Measurements from ENCODE around the gene SCN3B. TPM values are rescaled to one million over a fixed set of nuclear protein-coding genes. Genes with fewer than 3 reads are reported as not detected.
A peak's percentile ranks its signal among the peaks of the same experiment; 100 is the strongest.

Gene SCN3B
- total RNA-seq, 1 donor from 2014 or later: not detected

DNA sequence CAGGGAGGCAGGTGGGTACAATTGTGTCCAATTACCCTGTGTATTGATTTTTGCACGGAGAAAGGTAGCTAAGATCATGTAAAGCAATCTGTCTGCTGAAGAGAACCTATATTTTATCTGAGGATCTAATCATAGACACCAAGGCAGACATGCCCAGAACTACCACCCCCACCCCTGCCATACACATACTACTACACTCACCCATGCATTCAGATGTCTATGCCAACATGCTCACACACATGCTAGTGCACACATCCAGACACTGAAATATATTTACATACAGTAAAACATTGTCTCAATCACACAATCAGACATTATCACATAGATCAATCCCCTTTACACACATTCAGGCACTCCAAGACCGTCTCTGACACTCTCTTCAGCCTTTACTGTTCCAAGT lies 1.8 kb downstream of the SCN3B start:
- no peak for DNase-seq (ENCODE audit: low spot score)
- H3K4me1 Mint-ChIP-seq (ENCODE audit: low read depth): peaks cover 1% of the 10 kb centered on the region

DNA sequence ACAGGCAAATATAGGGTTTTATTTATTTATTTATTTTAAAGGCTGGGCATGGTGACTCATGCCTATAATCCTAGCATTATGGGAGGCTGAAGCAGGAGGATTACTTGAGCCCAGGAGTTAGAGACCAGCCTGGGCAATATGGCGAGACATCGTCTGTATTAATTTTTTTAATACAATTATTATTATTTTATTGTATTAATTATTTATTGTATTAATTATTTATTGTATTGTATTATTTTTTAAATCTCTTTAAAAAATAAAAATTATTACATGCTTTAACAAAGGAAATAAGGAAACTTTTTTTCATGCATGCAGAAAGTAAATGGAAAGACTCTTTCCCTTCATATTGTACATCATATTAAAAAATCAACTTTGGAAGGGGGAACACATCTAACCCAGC lies 3.5 kb downstream of the SCN3B start:
- no peak overlapping the region for H3K4me3 Mint-ChIP-seq (ENCODE audit: low read depth)
- no peak overlapping the region for H3K27ac Mint-ChIP-seq
- peaks cover 43% of the 10 kb centered on the region for H3K27me3 Mint-ChIP-seq (ENCODE audit: low read depth)
- DNase-seq (ENCODE audit: low spot score): no peak
- H3K4me1 Mint-ChIP-seq (ENCODE audit: low read depth): peaks cover 1% of the 10 kb centered on the region
- no peaks in the 10 kb centered on the region for H3K36me3 Mint-ChIP-seq (ENCODE audit: low read depth)
- H3K9me3 Mint-ChIP-seq: no peaks in the 10 kb centered on the region
- intact Hi-C loops (cut with micrococcal nuclease): no loop called here

More for the DNA sequence above, 1.8 kb downstream of the SCN3B start:
- peaks cover 41% of the 10 kb centered on the region for H3K27me3 Mint-ChIP-seq (ENCODE audit: low read depth)
- H3K9me3 Mint-ChIP-seq: no peaks in the 10 kb centered on the region
- no peak overlapping the region for H3K27ac Mint-ChIP-seq
- peak overlapping the region; percentile 27 for H3K4me3 Mint-ChIP-seq (ENCODE audit: low read depth)
- no peaks in the 10 kb centered on the region for H3K36me3 Mint-ChIP-seq (ENCODE audit: low read depth)
- intact Hi-C loops (cut with micrococcal nuclease): no loop called here

DNA sequence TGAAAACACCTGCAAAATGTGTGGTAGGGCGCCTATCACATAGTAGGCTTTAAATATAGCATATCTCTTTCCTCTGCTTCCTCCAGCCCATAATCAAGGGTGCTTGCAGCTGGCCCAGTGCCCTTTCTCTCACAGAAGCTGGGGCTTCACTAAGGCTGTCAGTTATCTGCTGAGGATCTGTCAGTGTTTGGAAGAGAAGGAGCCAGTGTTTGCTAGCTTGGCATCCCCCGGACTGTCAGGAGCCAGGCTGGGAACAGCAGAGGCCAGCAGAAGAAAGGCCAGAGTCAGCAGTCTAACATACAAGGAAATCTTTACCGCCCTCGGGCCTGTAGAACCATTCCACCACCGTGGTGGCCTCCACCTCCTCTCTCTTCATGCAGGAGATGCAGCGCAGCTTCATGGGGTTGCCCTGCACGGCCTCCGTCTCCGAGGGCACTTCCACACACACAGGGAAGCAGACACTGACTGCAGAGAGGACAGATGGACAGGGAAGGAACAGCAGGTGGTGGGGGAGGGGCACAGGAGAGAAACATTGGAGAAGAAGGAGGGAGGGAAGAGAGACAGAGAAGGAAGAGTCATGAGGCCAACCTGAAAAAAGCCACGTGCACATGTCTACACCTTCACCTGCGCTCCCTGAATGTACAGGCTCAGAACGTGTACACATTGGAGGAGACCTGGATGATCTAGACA lies 9.0 kb downstream of the SCN3B start:
- no peak overlapping the region for H3K27ac Mint-ChIP-seq
- H3K4me1 Mint-ChIP-seq (ENCODE audit: low read depth): peaks cover 2% of the 10 kb centered on the region
- no peak overlapping the region for H3K4me3 Mint-ChIP-seq (ENCODE audit: low read depth)
- no peaks in the 10 kb centered on the region for H3K9me3 Mint-ChIP-seq
- no peak for DNase-seq (ENCODE audit: low spot score)
- intact Hi-C loops (cut with micrococcal nuclease): no loop called here
- no peaks in the 10 kb centered on the region for H3K36me3 Mint-ChIP-seq (ENCODE audit: low read depth)
- H3K27me3 Mint-ChIP-seq (ENCODE audit: low read depth): peaks cover 13% of the 10 kb centered on the region

DNA sequence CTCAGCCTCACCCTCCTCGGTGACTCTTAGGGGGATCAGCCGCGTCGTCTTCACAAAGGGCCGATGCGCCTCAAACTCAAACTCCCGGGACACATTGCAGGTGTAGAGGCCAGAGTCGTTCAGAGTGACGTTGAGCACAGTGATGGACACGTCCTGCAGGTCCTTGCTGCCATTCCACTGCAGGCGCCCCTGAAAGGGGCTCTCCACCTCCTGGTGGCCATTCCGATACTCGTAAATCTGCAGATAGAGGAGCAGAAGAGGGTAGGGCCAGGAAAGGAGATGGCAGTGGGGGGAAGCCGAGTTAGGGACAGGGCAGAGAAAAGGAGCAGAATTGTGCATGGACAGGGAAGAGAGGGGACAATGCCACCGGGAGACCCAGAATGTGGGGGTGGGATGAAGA lies 12.0 kb downstream of the SCN3B start:
- peaks cover 16% of the 10 kb centered on the region for H3K27me3 Mint-ChIP-seq (ENCODE audit: low read depth)
- no peak overlapping the region for H3K27ac Mint-ChIP-seq
- peaks cover 2% of the 10 kb centered on the region for H3K4me1 Mint-ChIP-seq (ENCODE audit: low read depth)
- DNase-seq (ENCODE audit: low spot score): no peak
- H3K9me3 Mint-ChIP-seq: no peaks in the 10 kb centered on the region
- no peaks in the 10 kb centered on the region for H3K36me3 Mint-ChIP-seq (ENCODE audit: low read depth)
- intact Hi-C loops (cut with micrococcal nuclease): no loop called here
- no peak overlapping the region for H3K4me3 Mint-ChIP-seq (ENCODE audit: low read depth)

DNA sequence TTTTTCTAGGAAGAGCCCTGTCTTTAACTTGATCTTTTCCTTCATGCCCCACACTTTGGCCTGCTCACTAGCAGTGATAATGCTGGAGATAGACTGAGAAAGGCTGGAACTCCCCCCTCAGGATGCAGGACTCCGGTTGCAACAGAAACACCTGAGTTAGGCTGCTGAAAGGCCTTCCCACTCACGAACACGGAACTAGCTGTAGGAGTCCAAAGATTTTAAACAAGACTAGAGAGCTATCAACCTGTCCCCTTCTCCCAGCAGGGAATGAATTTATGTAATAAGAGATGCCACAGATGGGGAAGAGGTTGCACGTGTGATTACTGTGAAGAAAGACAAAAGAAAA lies 13.0 kb downstream of the SCN3B start:
- no peak overlapping the region for H3K4me3 Mint-ChIP-seq (ENCODE audit: low read depth)
- intact Hi-C loops (cut with micrococcal nuclease): loop anchor here (1.0 kb wide), 1 partner anchor 66 kb away; no protein-coding TSS in a partner anchor

DNA sequence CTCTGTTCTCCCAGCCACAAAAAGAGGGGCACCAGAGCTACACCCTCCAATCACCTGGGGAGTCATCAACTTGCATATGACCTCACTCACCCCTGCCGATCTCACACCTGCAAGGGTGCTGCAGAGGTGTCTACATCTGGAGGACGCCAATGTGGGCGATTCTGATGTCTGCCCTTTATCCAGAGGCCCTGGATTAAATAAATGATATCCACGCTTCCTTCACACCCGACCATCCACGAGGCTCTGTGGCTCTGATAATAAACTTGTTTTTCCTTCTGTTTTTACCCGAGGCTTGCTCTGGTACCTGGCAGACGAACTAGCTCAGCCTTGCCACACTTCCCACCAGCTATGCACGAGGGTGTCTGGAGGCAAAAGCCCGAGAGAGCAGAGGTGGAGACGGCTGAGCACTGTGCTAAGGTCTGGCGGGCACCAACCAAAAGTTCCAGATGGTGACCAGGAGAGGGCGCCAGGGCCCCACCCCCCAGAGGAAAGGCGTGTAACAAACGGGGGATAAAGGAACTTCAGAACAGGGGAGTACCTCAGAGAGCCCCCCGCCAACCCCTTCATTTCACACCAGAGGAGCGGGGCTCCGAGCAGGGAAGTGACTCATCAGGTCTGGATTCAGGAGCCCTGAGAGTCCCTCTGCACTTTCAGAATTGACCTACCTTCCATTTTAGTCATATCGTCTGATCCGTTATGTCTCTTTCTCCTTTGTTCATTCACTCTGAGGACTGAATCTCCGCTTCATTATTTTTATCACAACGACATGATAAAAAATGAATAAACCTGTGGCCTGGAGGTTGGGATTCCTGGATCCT lies 13.5 kb downstream of the SCN3B start:
- intact Hi-C loops (cut with micrococcal nuclease): loop anchor here (1.0 kb wide), 1 partner anchor 66 kb away; no protein-coding TSS in a partner anchor
- Mint-ChIP-seq H3K4me3 (ENCODE audit: low read depth) (no peak overlapping the region), H3K9me3 (no peaks in the 10 kb centered on the region), H3K27me3 (ENCODE audit: low read depth) (peaks cover 6% of the 10 kb centered on the region), H3K4me1 (ENCODE audit: low read depth) (peaks cover 2% of the 10 kb centered on the region), H3K36me3 (ENCODE audit: low read depth) (no peaks in the 10 kb centered on the region), H3K27ac (no peak overlapping the region)
- DNase-seq (ENCODE audit: low spot score): peak; percentile 29

More for the DNA sequence above, 13.0 kb downstream of the SCN3B start:
- DNase-seq (ENCODE audit: low spot score): no peak
- H3K27me3 Mint-ChIP-seq (ENCODE audit: low read depth): peaks cover 12% of the 10 kb centered on the region
- H3K4me1 Mint-ChIP-seq (ENCODE audit: low read depth): peaks cover 2% of the 10 kb centered on the region
- H3K27ac Mint-ChIP-seq: no peak overlapping the region
- no peaks in the 10 kb centered on the region for H3K36me3 Mint-ChIP-seq (ENCODE audit: low read depth)
- H3K9me3 Mint-ChIP-seq: no peaks in the 10 kb centered on the region

DNA sequence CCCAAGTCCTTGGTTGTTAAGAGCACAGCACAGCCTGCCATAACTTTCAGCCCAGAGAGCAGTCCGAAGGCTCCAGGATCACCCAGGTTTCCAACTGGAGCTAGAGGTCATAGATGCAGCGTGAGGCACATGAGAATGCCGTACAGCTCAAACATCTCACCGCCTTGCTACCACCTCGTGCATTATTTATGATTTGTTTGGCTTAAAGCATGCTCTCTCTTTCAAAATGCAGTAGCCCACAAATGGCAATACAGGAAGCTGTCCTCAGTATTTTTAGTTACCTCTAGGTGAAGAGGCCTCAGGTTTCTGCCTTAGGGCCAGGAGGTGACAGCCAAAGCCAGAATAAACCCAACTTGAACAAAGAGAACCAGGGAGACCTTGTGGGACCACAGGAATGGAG lies 14.4 kb downstream of the SCN3B start:
- no peak overlapping the region for H3K27ac Mint-ChIP-seq
- H3K36me3 Mint-ChIP-seq (ENCODE audit: low read depth): no peaks in the 10 kb centered on the region
- intact Hi-C loops (cut with micrococcal nuclease): no loop called here
- H3K27me3 Mint-ChIP-seq (ENCODE audit: low read depth): peaks cover 9% of the 10 kb centered on the region
- no peak overlapping the region for H3K4me3 Mint-ChIP-seq (ENCODE audit: low read depth)
- DNase-seq (ENCODE audit: low spot score): no peak
- H3K9me3 Mint-ChIP-seq: no peaks in the 10 kb centered on the region
- peaks cover 2% of the 10 kb centered on the region for H3K4me1 Mint-ChIP-seq (ENCODE audit: low read depth)

DNA sequence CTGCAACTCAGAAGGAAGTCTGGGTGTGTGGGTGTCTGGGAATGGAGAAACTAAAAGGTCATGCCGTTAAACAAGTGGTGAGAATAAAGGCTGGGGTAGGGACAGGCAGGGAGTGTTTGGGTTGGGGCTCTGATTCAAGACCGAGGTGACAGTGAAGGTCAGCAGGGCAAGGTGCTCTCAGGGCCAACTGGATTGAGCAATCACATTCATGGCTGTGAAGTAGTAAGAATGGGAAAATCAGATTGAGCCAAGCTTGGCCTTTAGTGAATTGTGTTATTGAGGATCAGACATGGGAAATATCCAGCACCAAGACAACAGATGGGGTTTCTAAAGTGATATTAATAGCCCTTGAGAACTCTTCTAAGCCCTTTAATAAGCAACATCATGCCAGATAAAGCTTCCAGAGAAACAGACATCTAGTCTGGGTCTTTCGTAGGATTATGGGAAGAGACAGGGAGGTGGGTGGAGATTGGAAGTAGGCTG lies 24.3 kb downstream of the SCN3B start:
- no peak for DNase-seq (ENCODE audit: low spot score)
- Mint-ChIP-seq H3K36me3 (ENCODE audit: low read depth) (peaks cover 20% of the 10 kb centered on the region), H3K4me1 (ENCODE audit: low read depth) (peaks cover 10% of the 10 kb centered on the region), H3K27me3 (ENCODE audit: low read depth) (peaks cover 12% of the 10 kb centered on the region), H3K4me3 (ENCODE audit: low read depth) (no peak overlapping the region), H3K27ac (no peak overlapping the region), H3K9me3 (no peaks in the 10 kb centered on the region)
- intact Hi-C loops (cut with micrococcal nuclease): no loop called here

DNA sequence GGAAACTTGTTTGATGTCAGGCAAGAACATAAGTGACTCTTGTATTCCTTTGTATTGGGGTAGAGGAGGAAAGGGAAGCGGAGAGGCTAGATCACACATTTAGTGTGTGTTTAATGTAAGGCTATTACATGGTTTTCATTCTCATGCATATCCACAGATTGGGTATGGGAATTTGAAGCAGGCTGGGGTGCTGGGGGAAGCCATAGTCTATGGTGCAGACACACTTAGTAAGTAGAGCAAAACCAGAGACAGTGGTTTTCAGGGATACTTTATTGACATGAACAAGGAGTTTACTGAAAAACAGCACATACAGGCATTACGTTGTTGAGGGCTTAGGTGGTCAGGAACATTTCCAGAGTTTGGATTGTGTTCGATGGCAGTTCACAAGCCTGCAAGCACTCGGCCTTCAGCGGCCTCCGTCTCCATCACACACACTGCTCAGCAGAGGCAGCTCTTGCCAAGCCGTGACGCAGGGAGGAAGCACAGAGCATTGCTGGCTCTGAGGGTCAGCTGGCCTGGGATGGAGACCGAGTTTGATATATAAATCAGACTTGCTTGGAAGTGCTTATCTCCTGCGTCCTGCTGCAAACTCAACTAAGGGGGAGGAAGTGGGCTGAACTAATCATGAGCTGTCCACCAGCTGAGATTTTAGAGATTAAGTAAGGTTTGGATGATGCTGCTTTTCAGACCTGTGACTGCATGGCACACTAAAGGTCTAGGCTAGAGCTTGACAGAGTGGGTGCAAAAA lies 25.3 kb downstream of the SCN3B start:
- DNase-seq (ENCODE audit: low spot score): no peak
- peaks cover 10% of the 10 kb centered on the region for H3K4me1 Mint-ChIP-seq (ENCODE audit: low read depth)

DNA sequence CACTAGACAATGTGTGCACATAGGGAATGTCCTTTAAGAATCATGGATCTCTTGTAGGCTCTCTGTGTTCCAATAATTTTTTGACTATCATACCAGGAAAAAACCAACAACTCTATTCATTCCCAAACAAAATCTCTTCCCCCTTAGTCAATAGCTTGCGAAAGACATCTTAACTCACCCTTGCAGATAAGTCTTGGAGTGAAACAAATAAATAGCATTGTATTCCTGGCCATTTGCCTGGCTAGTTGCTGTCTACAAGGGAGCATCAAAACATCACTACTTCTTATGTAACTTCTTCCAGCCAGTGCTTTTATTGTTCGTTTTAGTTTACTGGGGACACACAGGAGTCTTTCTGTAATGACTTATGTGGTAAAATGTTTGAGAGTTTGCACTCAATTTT lies 29.4 kb downstream of the SCN3B start:
- intact Hi-C loops (cut with micrococcal nuclease): no loop called here
- peaks cover 10% of the 10 kb centered on the region for H3K4me1 Mint-ChIP-seq (ENCODE audit: low read depth)
- peaks cover 2% of the 10 kb centered on the region for H3K27me3 Mint-ChIP-seq (ENCODE audit: low read depth)
- DNase-seq (ENCODE audit: low spot score): no peak
- H3K9me3 Mint-ChIP-seq: no peaks in the 10 kb centered on the region
- H3K27ac Mint-ChIP-seq: no peak overlapping the region
- no peak overlapping the region for H3K4me3 Mint-ChIP-seq (ENCODE audit: low read depth)
- H3K36me3 Mint-ChIP-seq (ENCODE audit: low read depth): peaks cover 61% of the 10 kb centered on the region

More for the DNA sequence above, 25.3 kb downstream of the SCN3B start:
- Mint-ChIP-seq H3K27me3 (ENCODE audit: low read depth) (peaks cover 7% of the 10 kb centered on the region), H3K9me3 (no peaks in the 10 kb centered on the region), H3K27ac (no peak overlapping the region), H3K36me3 (ENCODE audit: low read depth) (peaks cover 28% of the 10 kb centered on the region), H3K4me3 (ENCODE audit: low read depth) (no peak overlapping the region)
- intact Hi-C loops (cut with micrococcal nuclease): no loop called here

DNA sequence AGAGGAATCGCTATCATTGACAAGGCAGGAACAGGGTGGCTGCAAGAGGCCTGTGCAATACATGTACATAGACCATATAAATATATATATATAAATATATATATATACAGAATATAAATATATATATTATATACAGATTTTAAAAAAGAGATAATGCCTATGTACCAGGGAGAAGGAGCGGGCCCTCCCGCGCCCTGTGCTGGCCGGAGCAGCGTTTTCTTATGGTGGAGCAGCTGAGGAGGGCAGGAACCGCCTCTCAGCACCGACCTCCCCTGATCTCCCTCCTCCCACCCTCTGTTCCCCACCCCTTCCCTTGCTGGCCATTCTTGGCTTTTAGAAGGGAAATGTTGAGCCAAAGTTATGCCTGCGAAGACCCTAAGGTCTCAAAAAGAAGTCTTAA lies 31.8 kb downstream of the SCN3B start:
- H3K9me3 Mint-ChIP-seq: no peaks in the 10 kb centered on the region
- H3K27ac Mint-ChIP-seq: no peak overlapping the region
- H3K4me3 Mint-ChIP-seq (ENCODE audit: low read depth): no peak overlapping the region
- H3K4me1 Mint-ChIP-seq (ENCODE audit: low read depth): no peaks in the 10 kb centered on the region
- DNase-seq (ENCODE audit: low spot score): no peak
- intact Hi-C loops (cut with micrococcal nuclease): no loop called here
- H3K36me3 Mint-ChIP-seq (ENCODE audit: low read depth): peaks cover 85% of the 10 kb centered on the region
- no peaks in the 10 kb centered on the region for H3K27me3 Mint-ChIP-seq (ENCODE audit: low read depth)

DNA sequence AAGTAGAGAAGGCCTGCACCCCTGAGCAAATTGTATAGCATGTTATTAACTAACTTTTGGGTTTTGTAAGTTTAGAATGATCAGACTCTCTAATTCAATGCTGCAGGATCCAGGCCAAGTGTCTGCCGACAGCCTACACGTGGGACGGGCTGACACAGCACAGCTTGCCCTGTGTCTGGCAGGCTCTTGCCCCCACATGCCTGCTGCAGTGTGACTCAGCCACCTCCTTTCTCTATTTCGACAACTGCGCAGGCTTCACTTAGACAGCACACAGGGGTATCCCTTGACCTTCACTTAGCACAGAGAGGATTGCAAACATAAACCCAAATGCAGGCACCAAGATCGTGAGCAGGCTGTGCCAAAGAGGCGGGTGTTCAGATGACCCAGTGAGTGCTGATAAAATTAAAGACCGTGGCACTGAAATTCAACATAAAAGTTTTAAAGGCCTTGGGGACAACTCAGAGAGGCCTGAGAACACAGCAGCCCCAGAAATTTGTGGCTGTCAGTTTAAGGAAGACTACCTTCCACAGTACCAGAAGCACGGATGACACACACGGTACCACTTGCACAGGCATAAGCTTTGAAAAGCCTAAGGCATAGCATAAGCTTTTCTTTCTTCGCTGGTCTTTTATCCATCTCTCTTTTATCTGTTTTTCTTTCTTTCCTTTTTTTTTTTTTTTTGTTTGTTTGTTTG lies 37.8 kb downstream of the SCN3B start:
- H3K36me3 Mint-ChIP-seq (ENCODE audit: low read depth): peaks cover 86% of the 10 kb centered on the region
- DNase-seq (ENCODE audit: low spot score): no peak
- H3K4me3 Mint-ChIP-seq (ENCODE audit: low read depth): no peak overlapping the region
- H3K27ac Mint-ChIP-seq: no peak overlapping the region
- no peaks in the 10 kb centered on the region for H3K27me3 Mint-ChIP-seq (ENCODE audit: low read depth)
- H3K4me1 Mint-ChIP-seq (ENCODE audit: low read depth): no peaks in the 10 kb centered on the region
- intact Hi-C loops (cut with micrococcal nuclease): no loop called here
- H3K9me3 Mint-ChIP-seq: no peaks in the 10 kb centered on the region

Data from activated T-helper 2 cell treated with anti-CD3 and anti-CD28 coated beads, Interferon-gamma antibody, Interleukin-2, Interleukin-4, amounts not matched to agents 10 μg/mL and 5 μg/mL and 100 μg/mL, durations not matched to agents 14 hours and 24 hours and 36 hours (primary cell).